Measurements from ENCODE around the gene PHKA2. TPM values are rescaled to one million over a fixed set of nuclear protein-coding genes. Genes with fewer than 3 reads are reported as not detected.

The PHKA2 gene
- total RNA-seq, 2 donors from 2014 or later: 29.3 to 55.8 TPM

GRCh38 chrX:18872621-18873020 lies 111.3 kb downstream of the PHKA2 start:
- 86% methylated on average over 8 of the region's 8 CpGs for WGBS
- no peaks in the 10 kb centered on the region for H3K27me3 ChIP-seq (replicated peaks; ENCODE audit: insufficient read depth)
- no peaks in the 10 kb centered on the region for H3K4me1 ChIP-seq (replicated peaks)
- intact Hi-C loops (cut with DNase I): no loop called here
- DNase-seq (ENCODE audit: low spot score): no peak
- no peak for TF ChIP-seq CTCF (IDR thresholded peaks at IDR 0.05)
- TF ChIP-seq POLR2A (IDR thresholded peaks at IDR 0.05): no peak
- no peak for TF ChIP-seq POLR2AphosphoS5 (IDR thresholded peaks at IDR 0.05)
- no peaks in the 10 kb centered on the region for H3K9me3 ChIP-seq
- no peak overlapping the region for H3K27ac ChIP-seq
- H3K36me3 ChIP-seq: no peaks in the 10 kb centered on the region
- no peak overlapping the region for H3K4me3 ChIP-seq

- no peak for TF ChIP-seq CTCF (IDR thresholded peaks at IDR 0.05)
- TF ChIP-seq POLR2A (IDR thresholded peaks at IDR 0.05): no peak
- no peak for TF ChIP-seq POLR2AphosphoS5 (IDR thresholded peaks at IDR 0.05)
- no peak for DNase-seq (ENCODE audit: low spot score)
- Histone ChIP-seq H3K27me3 (replicated peaks; ENCODE audit: insufficient read depth) (no peaks in the 10 kb centered on the region), H3K4me3 (no peak overlapping the region), H3K9me3 (no peaks in the 10 kb centered on the region), H3K36me3 (no peaks in the 10 kb centered on the region), H3K4me1 (replicated peaks) (no peaks in the 10 kb centered on the region), H3K27ac (no peak overlapping the region)
- WGBS: 53% methylated on average over 8 of the region's 12 CpGs
- intact Hi-C loops (cut with DNase I): no loop called here
Measured at GRCh38 chrX:18871970-18872369, 111.9 kb downstream of the PHKA2 start.

- WGBS: 51% methylated on average over 8 of the region's 10 CpGs
- no peak overlapping the region for H3K27ac ChIP-seq
- DNase-seq (ENCODE audit: low spot score): no peak
- H3K9me3 ChIP-seq: no peaks in the 10 kb centered on the region
- H3K27me3 ChIP-seq (replicated peaks; ENCODE audit: insufficient read depth): no peaks in the 10 kb centered on the region
- TF ChIP-seq CTCF (IDR thresholded peaks at IDR 0.05) (no peak), POLR2AphosphoS5 (IDR thresholded peaks at IDR 0.05) (no peak), POLR2A (IDR thresholded peaks at IDR 0.05) (no peak)
- H3K4me3 ChIP-seq: no peak overlapping the region
- no peaks in the 10 kb centered on the region for H3K36me3 ChIP-seq
- H3K4me1 ChIP-seq (replicated peaks): no peaks in the 10 kb centered on the region
- intact Hi-C loops (cut with DNase I): no loop called here
Measured at GRCh38 chrX:18871161-18871890, 112.6 kb downstream of the PHKA2 start.

- intact Hi-C loops (cut with DNase I): no loop called here
- H3K36me3 ChIP-seq: no peaks in the 10 kb centered on the region
- no peak overlapping the region for H3K4me3 ChIP-seq
- no peaks in the 10 kb centered on the region for H3K4me1 ChIP-seq (replicated peaks)
- no peak overlapping the region for H3K27ac ChIP-seq
- H3K9me3 ChIP-seq: no peaks in the 10 kb centered on the region
- DNase-seq (ENCODE audit: low spot score): no peak
- TF ChIP-seq CTCF (IDR thresholded peaks at IDR 0.05) (no peak), POLR2A (IDR thresholded peaks at IDR 0.05) (no peak), POLR2AphosphoS5 (IDR thresholded peaks at IDR 0.05) (no peak)
- H3K27me3 ChIP-seq (replicated peaks; ENCODE audit: insufficient read depth): no peaks in the 10 kb centered on the region
- 93% methylated on average over 15 of the region's 15 CpGs for WGBS
Measured at GRCh38 chrX:18864390-18864920, 119.5 kb downstream of the PHKA2 start.

- no peak for TF ChIP-seq POLR2A (IDR thresholded peaks at IDR 0.05)
- TF ChIP-seq POLR2AphosphoS5 (IDR thresholded peaks at IDR 0.05): no peak
- TF ChIP-seq CTCF (IDR thresholded peaks at IDR 0.05): no peak
- 91% methylated on average over 5 of the region's 5 CpGs for WGBS
- no peaks in the 10 kb centered on the region for H3K9me3 ChIP-seq
- H3K27me3 ChIP-seq (replicated peaks; ENCODE audit: insufficient read depth): no peaks in the 10 kb centered on the region
- intact Hi-C loops (cut with DNase I): no loop called here
- H3K4me1 ChIP-seq (replicated peaks): no peaks in the 10 kb centered on the region
- no peak overlapping the region for H3K27ac ChIP-seq
- no peak for DNase-seq (ENCODE audit: low spot score)
- no peak overlapping the region for H3K4me3 ChIP-seq
- no peaks in the 10 kb centered on the region for H3K36me3 ChIP-seq
Measured at GRCh38 chrX:18861511-18861910, 122.4 kb downstream of the PHKA2 start.
